Mucosa of stomach (tissue), 1 donor: Measurements from ENCODE around the gene ZBTB39.
"Not testable (repeated sequence)": the region's sequence is repeated elsewhere in the genome, so short reads cannot be mapped to it uniquely, and the experiment has no call there.

Source experiments
- H3K27me3 ChIP-seq: one replicate; pipeline ENCODE4 v1.7.0; 2013; ENCODE audit warnings: mild to moderate bottlenecking, low read length; ENCODE audit not compliant: control insufficient read depth, insufficient read depth
- H3K36me3 ChIP-seq: one replicate; pipeline ENCODE4 v1.7.0; 2013; ENCODE audit warnings: low read length; ENCODE audit not compliant: control insufficient read depth, insufficient read depth
- H3K4me1 ChIP-seq: one replicate; pipeline ENCODE4 v1.7.0; 2013; ENCODE audit warnings: mild to moderate bottlenecking, low read length; ENCODE audit not compliant: control insufficient read depth, insufficient read depth
- H3K4me3 ChIP-seq: one replicate; pipeline ENCODE4 v1.7.0; 2013; ENCODE audit warnings: low read length
- H3K9ac ChIP-seq: one replicate; pipeline ENCODE4 v1.7.0; 2013; ENCODE audit warnings: mild to moderate bottlenecking, low read length, moderate library complexity
- H3K9me3 ChIP-seq: one replicate; pipeline ENCODE4 v1.7.0; 2013; ENCODE audit warnings: mild to moderate bottlenecking, low read length, moderate library complexity; ENCODE audit not compliant: control insufficient read depth
- donor health status: Pancreatic carcinoma.

Gene ZBTB39

GRCh38 chr12:56995201-56995929 lies 11.0 kb downstream of the ZBTB39 start:
- Histone ChIP-seq H3K36me3 (peaks cover 3% of the 10 kb centered on the region), H3K27me3 (no peaks in the 10 kb centered on the region), H3K9ac (no peak overlapping the region), H3K4me3 (no peak overlapping the region), H3K9me3 (no peaks in the 10 kb centered on the region), H3K4me1 (peaks cover 8% of the 10 kb centered on the region)

- no peak overlapping the region for H3K9ac ChIP-seq
- H3K4me1 ChIP-seq = peaks cover 8% of the 10 kb centered on the region
- H3K27me3 ChIP-seq = no peaks in the 10 kb centered on the region
- peaks cover 3% of the 10 kb centered on the region for H3K36me3 ChIP-seq
- H3K4me3 ChIP-seq = no peak overlapping the region
- no peaks in the 10 kb centered on the region for H3K9me3 ChIP-seq
Measured at GRCh38 chr12:56994231-56994746, 12.1 kb downstream of the ZBTB39 start.

DNA sequence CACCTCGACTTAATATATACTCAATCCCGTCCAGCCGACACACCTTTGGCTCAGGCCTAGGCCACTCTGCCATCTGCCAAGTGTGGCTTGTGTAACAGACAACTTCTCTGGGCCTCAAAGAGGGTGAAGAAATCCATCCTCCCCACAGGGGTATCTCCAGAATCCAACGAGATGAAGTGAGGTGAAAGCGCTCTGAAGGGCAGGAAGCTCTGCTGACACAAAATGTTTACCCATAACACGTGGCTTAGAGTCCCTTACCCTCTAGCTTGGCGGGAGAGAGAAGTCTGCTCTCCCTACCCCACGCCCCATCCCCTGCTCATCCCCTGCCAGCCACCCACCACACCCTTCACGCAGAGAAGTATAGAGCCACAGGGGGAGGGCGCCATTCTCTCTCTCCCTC lies 13.0 kb downstream of the ZBTB39 start:
- H3K9ac ChIP-seq = no peak overlapping the region
- no peaks in the 10 kb centered on the region for H3K27me3 ChIP-seq
- H3K36me3 ChIP-seq = peaks cover 1% of the 10 kb centered on the region
- peaks cover 8% of the 10 kb centered on the region for H3K4me1 ChIP-seq
- H3K9me3 ChIP-seq = no peaks in the 10 kb centered on the region
- no peak overlapping the region for H3K4me3 ChIP-seq

DNA sequence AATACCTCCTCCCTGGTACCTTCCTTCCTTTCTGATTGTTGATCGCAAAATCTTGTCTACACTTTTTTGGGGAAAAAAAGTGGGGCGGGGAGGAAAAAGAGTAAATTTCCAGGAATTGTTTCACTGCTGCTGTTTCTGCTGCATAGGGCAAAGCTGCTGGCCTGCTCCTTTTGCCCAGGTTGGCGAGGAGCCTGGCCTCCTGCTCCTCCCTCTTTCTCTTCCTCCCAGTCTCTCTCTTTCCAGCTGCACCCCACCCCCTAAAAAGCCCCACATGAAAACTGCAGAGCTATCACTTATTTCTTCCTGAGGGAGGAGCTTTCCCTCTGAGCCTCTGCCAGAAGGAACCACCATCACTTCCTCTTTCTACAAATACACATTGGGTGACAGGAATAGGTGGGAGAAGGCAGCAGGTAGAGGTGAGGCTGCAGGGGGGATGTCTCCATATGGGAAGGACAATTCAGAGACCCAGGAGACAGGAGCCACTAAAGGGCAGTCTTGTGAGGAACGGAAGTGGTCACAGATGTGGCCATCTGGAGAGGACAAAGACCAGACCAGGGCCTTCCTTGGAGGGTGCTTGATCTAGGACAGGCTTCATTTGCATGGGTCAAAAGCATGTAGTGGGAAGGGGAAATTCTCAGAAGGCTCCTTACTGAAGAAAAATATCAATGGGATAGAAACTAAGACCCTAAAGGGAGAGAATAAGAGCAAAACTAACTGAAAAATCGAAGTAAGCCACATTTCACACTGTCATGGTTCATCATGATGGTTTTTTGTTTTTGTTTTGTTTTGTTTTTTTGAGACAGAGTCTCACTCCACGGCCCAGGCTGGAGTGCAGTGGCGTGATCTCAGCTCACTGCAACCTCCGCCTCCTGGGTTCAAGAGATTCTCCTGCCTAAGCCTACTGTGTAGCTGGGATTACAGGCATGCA lies 14.8 kb downstream of the ZBTB39 start:
- Histone ChIP-seq H3K27me3 (peaks cover 3% of the 10 kb centered on the region), H3K4me1 (peaks cover 8% of the 10 kb centered on the region), H3K36me3 (no peaks in the 10 kb centered on the region), H3K9me3 (no peaks in the 10 kb centered on the region), H3K4me3 (no peak overlapping the region), H3K9ac (no peak overlapping the region)

DNA sequence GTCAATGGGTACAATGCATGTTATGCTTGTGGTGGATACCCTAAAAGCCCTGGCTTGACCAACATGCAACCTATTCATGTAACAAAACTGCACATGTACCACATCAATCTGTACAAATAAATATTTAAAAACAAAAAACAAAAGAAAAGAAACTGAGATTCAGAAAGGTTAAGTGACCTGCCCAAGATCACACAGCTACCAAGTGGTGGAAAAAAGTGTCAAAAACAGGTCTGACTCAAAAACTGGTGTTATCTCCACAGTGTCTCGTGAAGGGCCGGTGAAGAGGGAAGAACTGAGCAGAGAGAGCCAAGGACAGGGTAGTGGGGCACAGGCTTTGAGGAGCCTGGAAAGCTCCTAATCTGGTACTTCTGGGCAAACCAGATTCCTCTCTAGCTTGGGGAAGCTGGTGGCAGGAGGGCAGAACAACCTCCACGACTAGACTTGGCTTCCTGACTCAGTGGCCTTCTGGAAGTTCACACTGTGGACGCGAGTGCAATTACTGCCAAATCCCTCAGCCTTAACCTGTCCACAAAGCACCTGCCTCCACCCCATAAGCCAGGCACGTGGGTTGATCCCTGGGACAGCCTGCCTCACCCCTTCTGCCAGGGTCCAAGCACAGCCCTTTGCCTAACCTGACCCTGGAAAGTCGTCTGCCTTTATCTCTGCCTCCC lies 15.6 kb downstream of the ZBTB39 start:
- no peaks in the 10 kb centered on the region for H3K36me3 ChIP-seq
- H3K4me3 ChIP-seq = no peak overlapping the region
- peaks cover 8% of the 10 kb centered on the region for H3K4me1 ChIP-seq
- H3K27me3 ChIP-seq = peaks cover 3% of the 10 kb centered on the region
- H3K9ac ChIP-seq = no peak overlapping the region
- no peaks in the 10 kb centered on the region for H3K9me3 ChIP-seq

- H3K4me3 ChIP-seq = no peak overlapping the region
- peaks cover 8% of the 10 kb centered on the region for H3K4me1 ChIP-seq
- H3K9me3 ChIP-seq = no peaks in the 10 kb centered on the region
- H3K27me3 ChIP-seq = peaks cover 3% of the 10 kb centered on the region
- no peaks in the 10 kb centered on the region for H3K36me3 ChIP-seq
- H3K9ac ChIP-seq = no peak overlapping the region
Measured at GRCh38 chr12:56989861-56990610, 16.3 kb downstream of the ZBTB39 start.

DNA sequence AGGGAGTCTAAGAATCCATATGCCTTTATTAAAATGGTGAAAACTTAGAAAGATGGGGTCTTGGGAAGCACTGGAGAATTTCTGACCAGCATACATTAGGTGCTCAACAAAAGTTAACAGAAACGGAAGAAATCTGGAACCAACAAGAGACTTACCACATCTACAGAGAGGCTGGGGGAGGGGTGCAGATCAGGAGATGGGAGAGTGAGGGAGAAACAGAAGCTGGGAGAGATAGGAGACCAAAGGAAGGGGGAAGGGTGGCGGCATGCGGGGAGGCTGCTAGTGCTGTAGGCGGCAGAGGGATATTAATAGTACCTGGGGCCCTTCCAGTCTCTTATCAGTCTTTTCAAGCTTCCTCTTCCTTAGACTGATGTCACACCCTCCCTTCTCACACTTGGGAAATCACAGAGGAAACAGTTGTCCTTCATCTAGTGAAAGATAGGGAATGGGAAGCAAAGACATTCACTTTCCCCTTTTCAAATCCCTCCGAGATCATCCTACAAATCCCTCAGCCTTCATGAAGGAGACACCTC lies 18.1 kb downstream of the ZBTB39 start:
- Histone ChIP-seq H3K36me3 (no peaks in the 10 kb centered on the region), H3K4me3 (no peak overlapping the region), H3K27me3 (peaks cover 3% of the 10 kb centered on the region), H3K9ac (no peak overlapping the region), H3K9me3 (no peaks in the 10 kb centered on the region), H3K4me1 (peaks cover 8% of the 10 kb centered on the region)

GRCh38 chr12:56987551-56988053 lies 18.7 kb downstream of the ZBTB39 start:
- H3K4me1 ChIP-seq = peaks cover 8% of the 10 kb centered on the region
- no peaks in the 10 kb centered on the region for H3K9me3 ChIP-seq
- no peaks in the 10 kb centered on the region for H3K36me3 ChIP-seq
- H3K4me3 ChIP-seq = no peak overlapping the region
- H3K9ac ChIP-seq = no peak overlapping the region
- H3K27me3 ChIP-seq = peaks cover 3% of the 10 kb centered on the region

DNA sequence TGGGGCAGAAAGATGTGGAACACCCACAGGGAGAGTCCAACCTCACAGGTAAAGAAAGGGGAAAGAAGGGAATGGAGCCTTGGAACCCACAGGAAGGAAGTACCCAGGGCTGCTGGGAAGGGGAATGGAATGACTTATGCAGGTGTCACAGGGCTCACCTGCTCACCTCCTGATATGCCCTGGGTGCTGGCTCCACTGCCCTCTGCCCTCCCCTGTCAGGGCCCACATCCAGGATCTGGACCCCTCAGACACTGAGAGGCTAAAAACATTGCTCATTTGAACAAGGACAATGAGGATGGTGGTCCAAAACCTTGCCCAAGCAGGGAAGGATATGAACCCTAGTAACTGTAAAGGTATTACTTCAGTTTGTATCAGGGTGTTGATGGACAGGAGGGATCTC lies 19.3 kb downstream of the ZBTB39 start:
- peaks cover 8% of the 10 kb centered on the region for H3K4me1 ChIP-seq
- H3K4me3 ChIP-seq = no peak overlapping the region
- no peak overlapping the region for H3K9ac ChIP-seq
- H3K27me3 ChIP-seq = peaks cover 3% of the 10 kb centered on the region
- no peaks in the 10 kb centered on the region for H3K36me3 ChIP-seq
- no peaks in the 10 kb centered on the region for H3K9me3 ChIP-seq

DNA sequence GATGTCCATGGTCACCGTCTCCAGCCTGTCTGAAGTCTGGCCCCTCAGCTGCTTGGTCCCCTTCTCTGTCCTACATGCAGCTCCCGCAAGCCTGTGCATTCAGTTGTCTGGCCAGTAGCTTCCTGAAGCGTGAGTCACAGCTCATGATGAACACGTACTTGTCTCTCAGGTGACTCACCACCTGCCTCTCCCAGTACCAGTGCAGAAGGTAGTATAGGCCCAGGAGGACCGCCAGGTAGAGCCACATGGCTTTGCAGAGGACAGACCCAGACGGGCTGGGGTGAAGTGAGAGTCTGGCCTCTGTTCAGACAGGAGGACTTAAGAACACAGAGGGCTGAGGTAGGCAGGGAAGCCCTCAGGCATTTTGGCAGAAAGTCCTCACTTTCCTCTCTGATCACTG lies 20.6 kb downstream of the ZBTB39 start:
- not testable (repeated sequence) for H3K4me1 ChIP-seq, H3K9me3 ChIP-seq, H3K4me3 ChIP-seq, H3K36me3 ChIP-seq, H3K27me3 ChIP-seq, H3K9ac ChIP-seq

DNA sequence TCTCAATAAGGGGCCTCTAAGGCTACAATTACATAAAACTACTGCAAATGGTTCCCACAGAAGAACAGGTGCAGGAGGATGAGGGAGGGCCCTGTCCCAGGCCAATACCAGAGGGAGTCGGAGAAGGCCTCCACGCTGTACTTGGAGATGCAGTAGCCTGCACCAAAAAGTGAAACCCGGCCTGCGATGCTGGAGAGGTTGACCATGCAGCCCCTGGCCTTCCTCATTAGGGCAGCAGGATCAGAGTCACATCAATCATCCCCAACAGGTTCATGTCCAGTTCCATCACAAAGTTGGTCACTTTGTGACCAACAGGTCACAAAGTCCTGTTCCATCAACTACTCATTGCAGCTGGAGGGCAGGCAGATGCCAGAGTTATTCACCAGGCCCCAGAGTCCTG lies 23.0 kb downstream of the ZBTB39 start:
- H3K4me3 ChIP-seq = no peak overlapping the region
- no peaks in the 10 kb centered on the region for H3K4me1 ChIP-seq
- peaks cover 3% of the 10 kb centered on the region for H3K27me3 ChIP-seq
- H3K9ac ChIP-seq = no peak overlapping the region
- H3K36me3 ChIP-seq = no peaks in the 10 kb centered on the region
- H3K9me3 ChIP-seq = no peaks in the 10 kb centered on the region
